Type B pancreatic cell (in vitro differentiated cells): ENCODE measurements around the gene ACADVL. TPM values are rescaled to one million over a fixed set of nuclear protein-coding genes. Genes with fewer than 3 reads are reported as not detected.

Experiments
- DNase-seq: peaks from one replicate; pipeline ENCODE4 v3.0.0; 2021; ENCODE audit warnings: mixed read lengths; ENCODE audit not compliant: unreplicated experiment; ENCODE audit errors: extremely low spot score
- H3K27ac Mint-ChIP-seq: 2 replicates; pipeline ENCODE4 v1.8.0; 2021; ENCODE audit warnings: mild to moderate bottlenecking, mixed read lengths
- H3K27me3 Mint-ChIP-seq: 2 replicates; pipeline ENCODE4 v1.8.0; 2021; ENCODE audit warnings: mixed read lengths
- H3K36me3 Mint-ChIP-seq: 2 replicates; pipeline ENCODE4 v1.8.0; 2021; ENCODE audit warnings: mixed read lengths
- H3K4me1 Mint-ChIP-seq: one replicate; pipeline ENCODE4 v1.8.0; 2021; ENCODE audit warnings: mixed read lengths; ENCODE audit not compliant: unreplicated experiment
- H3K4me3 Mint-ChIP-seq: 2 replicates; pipeline ENCODE4 v1.8.0; 2021; ENCODE audit warnings: mild to moderate bottlenecking, mixed read lengths
- H3K9me3 Mint-ChIP-seq: 2 replicates; pipeline ENCODE4 v1.8.0; 2021; ENCODE audit warnings: mixed read lengths
- total RNA-seq: library from RNA; stranded (reverse); gene quantifications from 2 replicates; pipeline ENCODE4 v1.2.1, GENCODE V29; 2021; ENCODE audit warnings: low replicate concordance
- TF ChIP-seq, protein P1 (sequence below): fragments of 200-600 bp; sonication (generic); conservative IDR thresholded peaks from 2 replicates; pipeline ENCODE4 v1.5.0; 2021; ENCODE audit warnings: antibody characterized with exemption, mild to moderate bottlenecking

ACADVL gene
- total RNA-seq, 1 donor from 2014 or later = 617 TPM

DNA sequence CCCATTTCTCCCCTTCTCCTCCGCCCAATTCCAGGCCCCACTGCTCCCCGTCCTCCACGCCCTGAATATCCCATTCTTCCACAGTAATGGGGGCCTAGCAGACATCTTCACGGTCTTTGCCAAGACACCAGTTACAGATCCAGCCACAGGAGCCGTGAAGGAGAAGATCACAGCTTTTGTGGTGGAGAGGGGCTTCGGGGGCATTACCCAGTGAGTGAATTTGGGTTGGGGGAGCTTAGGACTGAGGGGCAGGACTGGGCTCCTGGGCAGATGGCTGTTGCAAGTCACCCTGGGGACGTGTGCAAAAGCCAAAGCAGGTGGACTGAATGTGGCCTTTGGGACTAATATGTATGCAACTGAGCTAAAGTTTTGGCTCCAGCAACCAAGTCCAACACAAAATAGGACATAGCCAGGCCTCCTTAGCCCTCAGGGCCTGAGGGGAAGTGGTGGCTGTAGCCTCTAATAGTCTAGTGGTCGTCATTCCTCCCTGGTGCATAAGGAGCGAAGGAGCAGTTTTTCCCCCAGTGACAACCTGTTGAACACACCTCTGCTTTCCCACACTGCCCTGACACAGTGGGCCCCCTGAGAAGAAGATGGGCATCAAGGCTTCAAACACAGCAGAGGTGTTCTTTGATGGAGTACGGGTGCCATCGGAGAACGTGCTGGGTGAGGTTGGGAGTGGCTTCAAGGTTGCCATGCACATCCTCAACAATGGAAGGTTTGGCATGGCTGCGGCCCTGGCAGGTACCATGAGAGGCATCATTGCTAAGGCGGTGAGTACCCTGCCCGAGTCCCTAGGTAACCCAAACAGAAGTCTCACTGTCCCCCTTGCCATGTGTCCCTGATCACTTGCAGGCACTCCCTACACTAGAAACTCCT, 2.6 kb downstream of the ACADVL start:
- Mint-ChIP-seq H3K9me3 (no peaks in the 10 kb centered on the region), H3K36me3 (peaks cover 8% of the 10 kb centered on the region), H3K27me3 (no peaks in the 10 kb centered on the region), H3K4me3 (peak overlapping the region; percentile 97), H3K4me1 (peaks cover 31% of the 10 kb centered on the region), H3K27ac (peak overlapping the region; percentile 50)
- TF ChIP-seq, protein P1, sequence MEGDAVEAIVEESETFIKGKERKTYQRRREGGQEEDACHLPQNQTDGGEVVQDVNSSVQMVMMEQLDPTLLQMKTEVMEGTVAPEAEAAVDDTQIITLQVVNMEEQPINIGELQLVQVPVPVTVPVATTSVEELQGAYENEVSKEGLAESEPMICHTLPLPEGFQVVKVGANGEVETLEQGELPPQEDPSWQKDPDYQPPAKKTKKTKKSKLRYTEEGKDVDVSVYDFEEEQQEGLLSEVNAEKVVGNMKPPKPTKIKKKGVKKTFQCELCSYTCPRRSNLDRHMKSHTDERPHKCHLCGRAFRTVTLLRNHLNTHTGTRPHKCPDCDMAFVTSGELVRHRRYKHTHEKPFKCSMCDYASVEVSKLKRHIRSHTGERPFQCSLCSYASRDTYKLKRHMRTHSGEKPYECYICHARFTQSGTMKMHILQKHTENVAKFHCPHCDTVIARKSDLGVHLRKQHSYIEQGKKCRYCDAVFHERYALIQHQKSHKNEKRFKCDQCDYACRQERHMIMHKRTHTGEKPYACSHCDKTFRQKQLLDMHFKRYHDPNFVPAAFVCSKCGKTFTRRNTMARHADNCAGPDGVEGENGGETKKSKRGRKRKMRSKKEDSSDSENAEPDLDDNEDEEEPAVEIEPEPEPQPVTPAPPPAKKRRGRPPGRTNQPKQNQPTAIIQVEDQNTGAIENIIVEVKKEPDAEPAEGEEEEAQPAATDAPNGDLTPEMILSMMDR = no peak
- DNase-seq = no peak

DNA sequence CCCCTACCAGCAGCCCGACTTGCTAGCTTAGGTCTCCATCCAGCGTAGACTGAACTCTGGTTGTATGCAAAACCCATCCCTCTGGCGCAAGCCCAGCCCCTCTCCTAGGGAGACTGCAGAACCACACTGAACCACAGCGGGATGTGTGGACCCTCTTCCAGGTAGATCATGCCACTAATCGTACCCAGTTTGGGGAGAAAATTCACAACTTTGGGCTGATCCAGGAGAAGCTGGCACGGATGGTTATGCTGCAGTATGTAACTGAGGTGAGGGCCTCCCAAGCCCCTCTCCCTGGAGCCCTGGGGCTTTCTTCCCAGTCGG, 3.2 kb downstream of the ACADVL start:
- Mint-ChIP-seq H3K27ac (no peak overlapping the region), H3K4me1 (peaks cover 26% of the 10 kb centered on the region), H3K27me3 (no peaks in the 10 kb centered on the region), H3K4me3 (no peak overlapping the region), H3K9me3 (no peaks in the 10 kb centered on the region), H3K36me3 (peaks cover 9% of the 10 kb centered on the region)
- TF ChIP-seq, protein P1 = no peak
- no peak for DNase-seq

DNA sequence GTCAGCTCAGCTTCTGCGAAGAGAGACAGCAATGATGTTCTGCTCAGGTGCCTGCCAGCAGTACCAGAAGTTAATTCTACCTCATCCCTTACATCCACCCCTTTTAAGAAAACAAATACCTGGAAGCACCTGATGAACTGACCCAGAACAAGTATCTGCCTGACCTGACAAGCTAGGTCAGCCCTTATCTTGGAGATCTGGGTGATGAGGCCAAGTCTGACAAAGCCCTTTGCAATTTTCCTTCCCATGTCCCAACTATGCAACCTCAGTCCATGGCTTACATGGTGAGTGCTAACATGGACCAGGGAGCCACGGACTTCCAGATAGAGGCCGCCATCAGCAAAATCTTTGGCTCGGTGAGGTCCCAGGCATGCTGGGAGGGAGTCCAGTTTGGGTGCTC, 3.6 kb downstream of the ACADVL start:
- H3K4me3 Mint-ChIP-seq = no peak overlapping the region
- H3K36me3 Mint-ChIP-seq = peaks cover 13% of the 10 kb centered on the region
- H3K27me3 Mint-ChIP-seq = no peaks in the 10 kb centered on the region
- TF ChIP-seq, protein P1 = no peak
- no peak for DNase-seq
- H3K4me1 Mint-ChIP-seq = peaks cover 23% of the 10 kb centered on the region
- no peaks in the 10 kb centered on the region for H3K9me3 Mint-ChIP-seq
- peak overlapping the region; percentile 72 for H3K27ac Mint-ChIP-seq

DNA sequence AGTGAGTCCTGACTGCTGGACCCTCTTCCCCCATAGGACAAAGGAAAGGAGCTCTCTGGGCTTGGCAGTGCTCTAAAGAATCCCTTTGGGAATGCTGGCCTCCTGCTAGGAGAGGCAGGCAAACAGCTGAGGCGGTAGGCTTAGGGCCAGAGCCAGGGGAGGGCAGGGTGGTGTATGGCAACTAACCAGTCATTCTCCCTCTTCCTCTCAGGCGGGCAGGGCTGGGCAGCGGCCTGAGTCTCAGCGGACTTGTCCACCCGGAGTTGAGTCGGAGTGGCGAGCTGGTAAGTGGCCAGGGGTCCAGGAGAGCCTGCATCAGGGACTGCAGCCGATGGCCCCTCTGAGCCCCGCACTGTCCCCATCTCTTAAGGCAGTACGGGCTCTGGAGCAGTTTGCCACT, 4.4 kb downstream of the ACADVL start:
- H3K27ac Mint-ChIP-seq = peak overlapping the region; percentile 72
- H3K36me3 Mint-ChIP-seq = peaks cover 15% of the 10 kb centered on the region
- TF ChIP-seq, protein P1 = no peak
- no peak for DNase-seq
- no peaks in the 10 kb centered on the region for H3K27me3 Mint-ChIP-seq
- H3K9me3 Mint-ChIP-seq = no peaks in the 10 kb centered on the region
- peak overlapping the region; percentile 3 for H3K4me3 Mint-ChIP-seq
- peaks cover 18% of the 10 kb centered on the region for H3K4me1 Mint-ChIP-seq

DNA sequence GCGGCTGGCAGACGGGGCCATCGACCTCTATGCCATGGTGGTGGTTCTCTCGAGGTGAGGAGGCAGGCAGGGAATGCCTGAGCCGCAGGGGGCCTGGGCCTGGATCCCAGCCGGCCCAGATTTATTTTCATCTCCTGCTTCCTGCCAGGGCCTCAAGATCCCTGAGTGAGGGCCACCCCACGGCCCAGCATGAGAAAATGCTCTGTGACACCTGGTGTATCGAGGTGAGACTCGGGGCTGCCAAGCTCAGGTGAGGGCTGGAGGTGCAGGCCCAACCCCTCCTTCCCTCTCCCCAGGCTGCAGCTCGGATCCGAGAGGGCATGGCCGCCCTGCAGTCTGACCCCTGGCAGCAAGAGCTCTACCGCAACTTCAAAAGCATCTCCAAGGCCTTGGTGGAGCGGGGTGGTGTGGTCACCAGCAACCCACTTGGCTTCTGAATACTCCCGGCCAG, 4.9 kb downstream of the ACADVL start:
- Mint-ChIP-seq H3K27me3 (no peaks in the 10 kb centered on the region), H3K27ac (no peak overlapping the region), H3K9me3 (no peaks in the 10 kb centered on the region)

More for the DNA sequence above, 4.9 kb downstream of the ACADVL start:
- no peak overlapping the region for H3K4me3 Mint-ChIP-seq
- H3K36me3 Mint-ChIP-seq = peaks cover 20% of the 10 kb centered on the region
- peaks cover 12% of the 10 kb centered on the region for H3K4me1 Mint-ChIP-seq
- DNase-seq = no peak
- TF ChIP-seq, protein P1 = no peak
